ENCODE measurements around the gene ERN2.

GRCh38 chr16:23699100-23699499 is 13.9 kb downstream of the ERN2 start:
- TF ChIP-seq CTCF (IDR thresholded peaks at IDR 0.05): no peak
- TF ChIP-seq POLR2A (IDR thresholded peaks at IDR 0.05): no peak

All from body of pancreas (tissue), 4 donors.